Measurements from ENCODE around the gene SPATS2.
A peak's percentile ranks its signal among the peaks of the same experiment; 100 is the strongest.

SPATS2 gene

DNA sequence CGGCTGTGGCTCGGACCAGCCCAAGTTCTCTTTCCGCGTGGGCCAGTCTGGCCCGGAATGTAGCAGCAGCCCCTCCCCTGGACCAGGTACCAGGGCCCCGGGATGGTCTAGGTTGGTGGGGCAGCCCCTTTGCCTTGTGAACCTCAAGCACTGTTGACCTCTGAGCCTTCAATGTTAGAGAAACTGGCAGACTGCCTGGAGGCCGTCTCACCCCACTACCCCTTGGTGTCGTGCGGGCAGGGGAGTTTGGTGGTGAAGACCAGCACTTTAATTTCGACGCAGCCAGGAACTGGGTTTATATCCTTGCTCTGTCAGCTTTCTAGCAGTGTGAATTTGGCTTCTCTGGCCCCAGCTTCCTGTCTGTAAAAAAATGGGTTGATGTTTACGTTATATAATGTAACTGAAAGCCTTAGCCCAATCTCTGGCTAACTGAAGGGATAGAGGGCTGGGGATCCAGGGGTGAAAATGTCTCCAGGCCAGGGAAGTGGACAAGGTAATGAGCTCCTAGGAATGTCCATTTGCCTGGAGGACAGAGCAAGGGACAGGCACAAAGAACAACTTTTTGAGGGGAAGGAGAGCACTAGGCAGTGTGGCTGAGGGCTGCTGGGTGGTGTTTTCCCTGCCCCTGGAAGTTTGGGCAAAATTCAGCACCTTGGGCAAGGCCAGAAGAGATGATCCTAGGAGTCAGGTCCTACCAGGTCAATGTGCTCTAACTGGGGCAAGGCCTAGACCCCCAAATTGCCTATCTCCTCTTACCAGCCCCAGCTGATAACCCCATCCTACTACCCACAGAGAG lies 189.3 kb downstream of the SPATS2 start:
- DNase-seq (ENCODE audit: low read depth): no peak

DNA sequence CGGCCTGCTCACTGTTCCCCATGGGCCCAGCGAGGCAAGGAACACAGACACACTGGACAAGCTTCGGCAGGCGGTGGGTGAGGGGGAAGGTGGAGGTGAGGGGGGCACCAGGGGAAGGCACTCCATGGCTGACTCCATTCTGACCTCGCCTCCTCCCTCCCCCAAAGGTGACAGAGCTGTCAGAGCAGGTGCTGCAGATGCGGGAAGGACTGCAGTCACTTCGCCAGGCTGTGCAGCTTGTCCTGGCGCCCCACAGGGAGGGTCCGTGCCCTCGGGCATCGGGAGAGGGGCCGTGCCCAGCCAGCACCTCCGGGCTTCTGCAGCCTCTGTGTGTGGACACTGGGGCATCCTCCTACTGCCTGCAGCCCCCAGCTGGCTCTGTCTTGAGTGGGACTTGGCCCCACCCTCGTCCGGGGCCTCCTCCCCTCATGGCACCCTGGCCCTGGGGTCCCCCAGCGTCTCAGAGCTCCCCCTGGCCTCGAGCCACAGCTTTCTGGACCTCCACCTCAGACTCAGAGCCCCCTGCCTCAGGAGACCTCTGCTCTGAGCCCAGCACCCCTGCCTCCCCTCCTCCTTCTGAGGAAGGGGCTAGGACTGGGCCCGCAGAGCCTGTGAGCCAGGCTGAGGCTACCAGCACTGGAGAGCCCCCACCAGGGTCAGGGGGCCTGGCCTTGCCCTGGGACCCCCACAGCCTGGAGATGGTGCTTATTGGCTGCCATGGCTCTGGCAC lies 190.1 kb downstream of the SPATS2 start:
- no peak for DNase-seq (ENCODE audit: low read depth)

DNA sequence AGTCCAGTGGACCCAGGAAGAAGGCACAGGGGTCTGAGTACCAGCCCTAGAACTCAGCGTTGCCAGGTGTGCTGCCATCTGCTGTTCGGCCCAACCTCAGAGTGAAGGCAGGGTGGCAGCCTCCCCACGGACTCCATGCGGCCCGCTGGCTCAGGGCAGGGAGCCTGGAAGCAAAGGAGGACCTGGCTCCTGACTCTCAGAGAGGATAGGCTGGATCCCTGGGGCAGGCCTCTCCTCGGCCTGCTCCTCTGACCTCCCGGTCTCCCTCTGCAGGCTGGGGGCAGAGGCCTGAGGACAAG lies 190.6 kb downstream of the SPATS2 start:
- DNase-seq (ENCODE audit: low read depth): no peak

DNA sequence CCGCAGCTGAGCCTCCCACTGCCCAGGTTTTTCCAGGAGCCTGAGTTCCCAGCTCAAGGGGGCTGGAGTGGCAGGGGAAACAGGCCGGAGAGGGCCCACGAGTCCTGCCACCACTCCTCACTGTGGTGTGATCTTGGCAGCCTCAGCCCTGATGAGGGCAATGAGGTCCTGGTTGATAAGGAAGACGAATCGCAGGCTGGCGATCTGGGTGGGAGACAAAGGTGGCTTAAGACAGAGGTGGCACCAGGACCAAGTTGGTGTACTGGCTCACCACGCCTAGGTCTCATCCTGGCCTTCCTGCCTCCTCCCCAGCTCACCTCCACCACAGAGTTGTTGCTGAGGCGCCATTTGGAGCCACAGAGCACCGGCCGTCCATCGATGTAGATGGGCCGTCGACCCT lies 191.3 kb downstream of the SPATS2 start:
- no peak for DNase-seq (ENCODE audit: low read depth)

DNA sequence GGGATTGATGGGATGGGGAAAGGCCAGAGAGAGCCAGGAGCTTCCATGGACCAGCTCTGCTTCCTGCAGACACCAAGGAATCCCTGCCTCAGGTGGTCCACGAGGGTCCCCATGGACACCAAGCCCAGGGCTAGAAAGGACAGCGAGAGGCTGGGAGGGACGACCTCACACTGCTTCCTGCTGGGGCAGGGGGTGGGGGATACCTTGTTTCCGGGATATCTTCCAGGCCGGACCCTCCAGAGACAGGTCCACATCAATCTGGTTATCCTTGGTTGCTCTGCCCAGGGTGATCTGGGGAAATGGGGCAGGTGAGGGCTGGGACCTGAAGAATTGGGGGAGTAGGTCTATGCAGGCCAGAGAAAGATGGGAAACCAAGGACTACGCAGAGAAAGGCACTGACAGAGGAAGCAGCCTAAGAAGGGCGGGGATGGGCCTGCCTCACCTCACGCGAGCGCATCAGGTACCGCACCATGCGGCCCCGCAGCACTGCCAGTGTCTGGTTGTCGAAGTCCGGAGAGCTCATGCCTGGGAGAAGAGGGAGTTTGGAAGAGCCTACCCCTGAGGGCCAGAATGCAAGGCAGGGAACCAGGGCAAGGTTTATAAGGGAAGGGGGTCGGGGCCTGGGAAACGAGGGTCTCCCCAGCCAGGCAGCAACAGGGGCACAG lies 191.9 kb downstream of the SPATS2 start:
- DNase-seq (ENCODE audit: low read depth): no peak

DNA sequence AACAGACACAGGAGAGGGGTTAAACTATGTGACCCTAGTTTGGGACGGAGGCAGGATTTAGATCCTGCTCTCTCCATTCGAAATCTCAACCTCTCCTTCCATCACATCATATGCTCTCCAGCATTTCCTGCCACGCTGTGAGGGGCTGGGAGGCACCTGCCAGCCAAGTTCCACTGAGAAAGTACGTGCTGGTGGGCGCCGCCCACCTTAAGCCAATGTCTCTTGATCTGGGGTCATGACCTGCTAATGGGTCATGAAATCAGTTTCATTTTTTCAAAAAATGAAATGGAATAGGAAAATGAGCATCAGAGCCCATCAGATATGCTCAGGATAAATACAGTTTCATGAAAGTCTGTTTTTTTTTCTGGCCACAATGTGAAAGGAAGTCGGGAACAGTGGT lies 193.4 kb downstream of the SPATS2 start:
- DNase-seq (ENCODE audit: low read depth): no peak

DNA sequence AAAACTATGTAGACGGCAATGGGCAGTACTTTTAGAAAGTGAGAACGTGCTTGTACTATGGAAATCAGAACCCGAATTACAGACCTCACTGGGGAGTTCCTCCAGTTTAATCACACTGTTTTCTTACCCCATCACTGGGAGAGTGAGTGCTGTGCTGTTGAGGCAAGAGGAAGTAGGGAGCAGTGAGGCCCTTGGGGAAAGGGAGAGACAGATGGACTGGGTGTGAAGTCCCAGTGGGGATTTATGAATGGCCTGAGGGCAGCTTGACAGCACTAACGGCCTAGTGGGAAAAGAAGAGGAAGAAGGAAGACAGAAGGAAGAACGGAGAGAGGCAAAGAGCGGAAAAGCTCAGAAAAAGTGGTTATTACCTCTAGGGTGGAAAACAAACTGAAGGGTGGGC lies 195.0 kb downstream of the SPATS2 start:
- DNase-seq (ENCODE audit: low read depth): no peak

DNA sequence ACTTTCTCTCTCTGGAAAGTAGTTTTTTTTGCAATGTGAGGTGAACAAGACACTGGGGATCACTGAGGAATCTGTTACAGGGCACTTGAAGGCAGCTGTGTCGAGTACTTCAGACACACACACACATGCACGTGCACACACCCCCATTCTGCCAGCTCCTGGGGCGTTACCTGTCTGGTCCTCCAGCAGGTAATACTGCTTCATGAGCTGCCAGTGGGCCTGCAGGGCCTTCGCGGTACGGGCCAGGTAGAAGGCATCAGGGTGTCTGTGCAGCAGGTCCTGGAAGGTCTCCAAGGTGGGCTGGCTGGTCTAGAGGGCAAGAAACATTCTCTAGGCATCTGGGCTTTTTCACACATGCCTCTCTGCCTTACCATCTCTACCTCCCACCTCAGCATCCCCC lies 195.6 kb downstream of the SPATS2 start:
- no peak for DNase-seq (ENCODE audit: low read depth)

DNA sequence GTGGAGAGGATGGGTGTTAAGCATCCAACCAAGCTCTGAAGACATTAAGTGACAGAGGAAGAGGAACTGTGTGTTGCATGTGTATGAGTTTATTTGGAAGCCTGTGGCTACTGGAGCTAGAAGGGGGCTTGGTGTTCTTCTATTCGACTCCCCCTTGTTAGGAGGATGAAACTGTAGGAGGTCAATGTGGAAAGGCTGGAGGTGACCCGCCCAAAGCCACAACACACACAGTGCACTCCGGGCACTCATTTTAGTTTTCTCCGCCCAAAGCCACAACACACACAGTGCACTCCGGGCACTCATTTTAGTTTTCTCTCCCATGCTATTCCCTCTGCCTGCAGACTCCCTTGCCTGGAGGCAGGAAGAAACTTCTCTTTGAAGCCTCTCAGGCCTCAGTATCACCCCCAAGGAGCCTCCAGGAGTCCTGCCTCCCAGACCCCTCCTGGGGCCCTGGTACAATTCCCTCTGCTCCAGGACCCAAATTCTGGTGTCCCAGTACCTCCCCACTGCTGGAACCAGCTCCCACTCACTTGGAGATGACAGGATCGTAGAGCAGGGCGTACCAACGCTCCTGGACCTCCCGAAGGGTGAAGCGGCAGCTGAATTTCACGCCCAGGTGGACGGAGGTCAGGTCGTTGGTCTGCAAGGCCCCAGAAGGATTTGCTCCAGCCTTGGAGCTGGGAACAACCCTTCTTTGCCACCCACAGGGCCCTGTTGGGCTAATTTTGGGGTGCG lies 196.9 kb downstream of the SPATS2 start:
- no peak for DNase-seq (ENCODE audit: low read depth)

DNA sequence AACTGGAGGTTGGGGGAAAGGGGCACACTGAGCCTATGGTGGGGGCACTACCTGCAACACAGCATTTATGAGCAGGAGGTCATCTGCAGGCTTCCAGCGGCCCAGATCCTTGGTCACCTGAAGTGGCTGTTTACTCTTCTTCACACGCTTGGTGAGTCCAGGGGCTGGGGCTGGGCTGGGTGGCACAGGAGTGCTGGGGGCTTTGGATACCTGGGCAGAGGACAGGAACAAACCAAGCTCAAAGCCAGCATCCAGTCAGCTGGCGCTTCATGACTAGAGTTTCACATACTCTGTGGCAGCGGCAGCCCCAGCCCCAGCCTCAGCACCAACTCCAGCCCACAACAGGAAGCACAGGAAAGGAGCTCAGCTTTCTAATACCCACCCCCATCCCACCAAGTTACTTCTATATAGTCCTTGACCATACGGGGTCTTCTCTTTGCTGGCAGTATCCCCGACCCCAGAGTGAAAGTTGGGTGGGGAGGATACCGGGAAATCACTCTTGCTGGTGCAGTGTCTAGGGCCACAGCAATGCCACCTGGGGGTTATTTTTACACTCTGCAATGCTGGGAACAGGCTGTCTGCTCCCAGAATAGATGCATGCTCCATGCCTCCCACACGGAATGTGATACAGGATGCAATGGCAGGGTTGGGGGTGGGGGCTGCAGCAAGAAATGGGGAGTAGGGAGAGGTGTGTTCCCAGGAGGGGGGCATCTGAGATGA lies 197.6 kb downstream of the SPATS2 start:
- DNase-seq (ENCODE audit: low read depth): no peak

DNA sequence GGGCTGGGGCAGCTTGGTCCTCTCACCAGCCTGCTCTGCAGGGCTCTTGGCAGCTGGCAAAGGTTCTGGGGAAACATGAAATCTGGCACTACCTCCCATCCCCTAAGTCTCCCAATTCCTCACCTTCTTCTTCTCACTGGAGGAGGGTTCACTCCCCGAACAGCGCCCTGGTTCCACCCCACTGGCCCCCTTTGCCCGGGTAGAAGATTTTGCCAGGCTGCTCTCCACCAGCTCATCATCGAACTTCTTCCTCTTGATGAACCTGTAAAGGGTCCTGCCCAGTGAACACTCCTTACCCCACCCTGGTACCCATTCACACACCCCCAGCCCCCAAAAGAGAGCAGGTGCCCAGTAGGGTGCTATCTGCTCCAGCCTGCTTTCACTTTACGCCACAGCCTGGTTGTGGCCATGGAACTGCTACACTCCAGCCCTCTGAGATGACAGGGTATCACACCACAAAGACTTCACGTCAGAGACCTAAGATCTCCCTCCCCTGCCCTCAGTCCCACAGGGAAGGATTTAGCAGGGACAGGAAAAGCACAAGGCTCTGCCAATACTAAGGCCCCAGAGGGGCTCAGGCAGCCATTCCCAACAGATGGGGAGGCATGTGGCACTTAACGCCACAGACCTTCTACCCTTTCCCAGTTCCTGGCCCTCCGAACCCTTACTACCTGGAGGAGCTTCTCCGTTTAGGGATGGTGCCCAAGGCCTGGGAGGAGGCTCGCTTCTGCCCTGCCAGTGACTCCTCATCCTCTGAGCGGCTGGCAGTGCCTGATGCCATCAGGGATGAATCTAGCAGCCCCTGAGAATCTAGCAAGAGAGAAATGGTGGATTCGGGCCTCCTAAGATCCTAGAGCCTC lies 198.4 kb downstream of the SPATS2 start:
- DNase-seq (ENCODE audit: low read depth): no peak

DNA sequence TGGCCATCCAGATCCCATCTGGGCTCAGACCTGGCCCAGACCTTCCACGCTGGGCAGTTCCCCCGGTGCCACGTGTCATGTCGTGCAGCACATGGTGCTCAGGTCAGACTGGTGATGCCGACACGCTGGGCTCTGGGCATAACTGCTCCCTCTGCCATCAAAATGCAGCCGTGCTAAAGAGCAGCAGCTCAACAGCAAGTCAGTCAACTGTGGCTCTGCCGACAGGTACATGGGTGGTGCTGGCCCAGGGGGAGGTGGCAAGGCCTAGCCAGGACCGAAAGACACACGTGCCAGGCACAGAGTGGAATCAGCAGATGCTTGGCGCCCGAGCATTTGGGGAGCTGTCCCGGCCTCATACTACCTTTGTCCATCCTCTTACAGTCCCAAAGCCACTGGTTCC lies 199.1 kb downstream of the SPATS2 start:
- DNase-seq (ENCODE audit: low read depth): no peak

DNA sequence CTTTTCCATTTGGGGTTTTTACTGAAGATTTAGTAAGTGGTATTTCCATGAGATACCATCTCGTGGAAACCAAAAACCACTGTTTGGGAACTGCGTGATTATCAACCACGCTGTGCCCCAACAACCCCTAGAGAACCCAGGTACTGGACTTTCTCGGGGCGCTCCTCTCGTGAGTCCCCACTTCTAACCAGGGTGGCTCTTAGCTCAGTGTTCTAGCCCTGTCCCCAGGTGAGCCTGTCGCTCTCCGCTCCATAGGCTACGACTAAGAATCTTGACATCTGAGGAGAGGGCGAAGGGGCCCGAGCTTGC lies 200.0 kb downstream of the SPATS2 start:
- DNase-seq (ENCODE audit: low read depth): no peak

DNA sequence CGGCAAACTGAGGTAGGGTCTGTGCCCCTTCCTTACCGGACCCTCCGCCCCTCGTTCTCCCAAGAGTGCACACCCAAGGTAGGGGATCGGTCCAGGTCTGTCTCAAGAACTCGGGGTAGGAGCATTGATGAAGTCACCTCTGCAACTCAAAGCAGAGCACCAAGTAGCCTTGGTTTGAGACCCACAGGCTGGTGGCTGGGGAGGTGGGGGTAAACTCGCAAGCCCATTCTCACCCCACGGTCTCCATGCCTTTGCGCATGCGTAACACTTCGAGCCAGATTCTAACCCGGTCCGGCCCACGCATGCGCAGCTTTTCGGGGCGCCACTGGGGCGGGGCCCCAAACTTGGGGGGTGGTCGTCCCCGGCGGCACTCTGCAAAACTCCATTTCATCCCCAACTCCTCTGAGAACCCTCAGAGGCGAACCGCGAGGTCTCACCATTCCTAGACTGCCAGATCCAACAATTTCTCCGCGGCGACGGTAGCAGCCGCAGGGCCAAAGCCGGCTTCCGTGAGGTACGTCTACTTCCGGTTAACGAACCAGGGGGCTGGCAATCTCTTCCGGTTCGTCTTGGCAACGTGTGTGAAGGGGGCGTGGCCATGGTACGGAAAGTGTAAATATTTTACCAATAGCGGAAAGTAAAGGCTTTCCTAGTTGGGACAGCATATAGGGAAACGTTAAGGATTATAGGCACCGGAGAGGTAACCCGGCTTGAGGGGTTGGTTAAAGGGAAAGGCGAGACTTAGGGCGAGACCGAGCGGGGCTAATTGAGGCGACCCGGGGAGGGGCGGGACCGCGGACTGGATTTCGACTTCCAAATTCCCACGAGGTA lies 200.6 kb downstream of the SPATS2 start, which contains the start of gene MCRS1:
Gene MCRS1, minus strand, starts transcription at position 532 of the 831 bp plus-strand sequence. CDS start 1,411 bp downstream, outside the sequence.
- DNase-seq (ENCODE audit: low read depth): peak; percentile 79

DNA sequence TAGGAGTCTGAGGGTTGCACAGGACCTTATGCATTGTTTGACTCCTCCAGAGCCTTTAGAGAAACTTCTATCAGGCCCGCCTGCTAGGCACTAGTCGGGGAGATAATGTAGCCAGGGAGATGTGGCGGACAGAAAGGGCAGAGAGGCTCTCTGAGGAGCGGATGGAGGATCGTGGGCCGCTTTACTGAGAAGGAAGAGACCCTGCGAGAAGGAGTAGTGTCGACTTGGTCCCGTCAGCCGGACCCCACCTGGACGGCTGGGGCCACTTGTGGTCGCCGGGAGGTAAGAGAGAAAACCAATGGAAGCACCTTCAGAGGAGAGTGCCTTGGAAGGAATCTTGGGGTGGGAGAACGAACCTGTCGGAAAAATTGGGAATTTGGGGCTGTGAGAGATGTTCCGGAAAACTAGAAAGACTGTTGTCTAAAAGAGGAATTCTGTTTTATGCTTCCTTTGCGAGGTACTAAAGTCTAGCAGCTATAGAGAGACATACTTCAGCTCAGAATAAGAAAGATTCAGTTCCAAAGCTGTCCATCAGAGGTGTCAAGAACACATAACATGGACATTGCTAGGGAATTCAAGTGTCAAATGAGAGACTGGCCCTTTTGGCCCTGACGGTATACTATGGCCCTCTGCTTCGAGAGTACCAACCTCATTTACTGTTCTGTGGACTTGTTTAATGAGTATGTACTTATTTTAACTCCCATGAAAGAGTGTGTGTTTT lies 201.3 kb downstream of the SPATS2 start:
- no peak for DNase-seq (ENCODE audit: low read depth)
